Right lobe of liver (tissue), 4 donors: ENCODE measurements around the gene GTF3C1.

Source experiments
- POLR2A ChIP-seq: fragments of 450-650 bp; IDR thresholded peaks from one replicate; pipeline ENCODE4 v1.6.1; 2017; ENCODE audit warnings: antibody characterized with exemption, mild to moderate bottlenecking
- TF ChIP-seq, protein P1 (sequence below), 4 donors: fragments of 200-600 bp in 3 of 4; fragments of 450-650 bp in 1 of 4; IDR thresholded peaks; one replicate each; pipeline versions ENCODE4 v1.5.1 to v1.8.0; 2016 to 2022; ENCODE audit warnings: antibody characterized with exemption in 4 of 4, mild to moderate bottlenecking in 2 of 4
- donor health status: DM: no; HTN: no; CAD: no.
- donor health status: DM: no; HTN: no; CAD: no.
- donor health status: DM: no; HTN: yes; CAD: no.

DNA sequence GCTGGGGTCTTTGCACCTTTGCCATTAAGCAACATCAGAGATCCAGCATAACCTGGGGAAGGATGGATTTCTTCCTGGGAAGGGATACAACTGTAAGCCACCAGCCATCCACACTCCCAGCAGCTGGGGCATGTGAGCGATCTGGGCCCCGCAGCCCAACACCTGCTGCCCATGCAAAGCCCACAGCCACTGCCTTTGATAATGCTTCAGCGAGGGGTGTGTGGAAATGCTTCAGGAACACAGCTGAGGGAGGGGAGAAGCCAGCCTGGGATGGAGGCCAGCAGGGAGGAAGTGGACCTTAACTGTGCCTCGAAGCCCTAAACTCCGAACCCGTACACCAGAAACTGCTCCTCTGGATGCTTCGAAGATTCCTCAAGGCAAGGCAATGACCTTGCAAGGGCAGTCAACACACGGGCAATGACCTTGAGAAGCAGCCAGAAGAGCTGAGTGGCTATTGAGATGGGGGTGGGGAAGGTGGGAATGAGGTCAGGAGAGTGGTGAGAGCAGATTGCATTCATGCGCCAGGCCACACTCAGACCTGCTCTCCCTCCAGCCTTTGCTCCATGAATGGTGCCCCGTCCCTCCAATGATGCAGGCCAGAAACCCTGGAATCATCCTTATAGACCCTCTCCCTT, 49.3 kb upstream of the GTF3C1 start:
- TF ChIP-seq, protein P1, sequence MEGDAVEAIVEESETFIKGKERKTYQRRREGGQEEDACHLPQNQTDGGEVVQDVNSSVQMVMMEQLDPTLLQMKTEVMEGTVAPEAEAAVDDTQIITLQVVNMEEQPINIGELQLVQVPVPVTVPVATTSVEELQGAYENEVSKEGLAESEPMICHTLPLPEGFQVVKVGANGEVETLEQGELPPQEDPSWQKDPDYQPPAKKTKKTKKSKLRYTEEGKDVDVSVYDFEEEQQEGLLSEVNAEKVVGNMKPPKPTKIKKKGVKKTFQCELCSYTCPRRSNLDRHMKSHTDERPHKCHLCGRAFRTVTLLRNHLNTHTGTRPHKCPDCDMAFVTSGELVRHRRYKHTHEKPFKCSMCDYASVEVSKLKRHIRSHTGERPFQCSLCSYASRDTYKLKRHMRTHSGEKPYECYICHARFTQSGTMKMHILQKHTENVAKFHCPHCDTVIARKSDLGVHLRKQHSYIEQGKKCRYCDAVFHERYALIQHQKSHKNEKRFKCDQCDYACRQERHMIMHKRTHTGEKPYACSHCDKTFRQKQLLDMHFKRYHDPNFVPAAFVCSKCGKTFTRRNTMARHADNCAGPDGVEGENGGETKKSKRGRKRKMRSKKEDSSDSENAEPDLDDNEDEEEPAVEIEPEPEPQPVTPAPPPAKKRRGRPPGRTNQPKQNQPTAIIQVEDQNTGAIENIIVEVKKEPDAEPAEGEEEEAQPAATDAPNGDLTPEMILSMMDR (IDR thresholded peaks at IDR 0.05): no peak
- TF ChIP-seq POLR2A: no peak
